IPS-11a (cell line): ENCODE data around the gene ZNF425.
"Not testable (repeated sequence)": the region's sequence is repeated elsewhere in the genome, so short reads cannot be mapped to it uniquely, and the experiment has no call there.

Source experiments
- H3K4me3 ChIP-seq: one replicate; pipeline ENCODE4 v1.5.1; 2013; ENCODE audit warnings: low read depth, low read length, control low read depth

Gene ZNF425

GRCh38 chr7:149125863-149126661 is at the start of gene ZNF425:
Gene ZNF425 (minus strand): TSS chr7:149126324. CDS start chr7:149126213, 111 bp downstream.
- H3K4me3 ChIP-seq: peak within 1 kb of the TSS; percentile 93

- H3K4me3 ChIP-seq: no peak overlapping the region
These were observed 49.0 kb upstream of the ZNF425 start for GRCh38 chr7:149175150-149175549.

- no peak overlapping the region for H3K4me3 ChIP-seq
These were observed 46.4 kb upstream of the ZNF425 start for GRCh38 chr7:149172534-149172920.

- H3K4me3 ChIP-seq: no peak overlapping the region
These were observed 45.9 kb upstream of the ZNF425 start for GRCh38 chr7:149171892-149172533.

- no peak overlapping the region for H3K4me3 ChIP-seq
These were observed 40.7 kb upstream of the ZNF425 start for GRCh38 chr7:149166630-149167352.

GRCh38 chr7:149166142-149166541 is 40.0 kb upstream of the ZNF425 start:
- H3K4me3 ChIP-seq: no peak overlapping the region

- H3K4me3 ChIP-seq: no peak overlapping the region
These were observed 35.2 kb upstream of the ZNF425 start for GRCh38 chr7:149161241-149161848.

- no peak overlapping the region for H3K4me3 ChIP-seq
These were observed 30.8 kb upstream of the ZNF425 start for GRCh38 chr7:149156898-149157297.

- H3K4me3 ChIP-seq: no peak overlapping the region
These were observed 27.9 kb upstream of the ZNF425 start for GRCh38 chr7:149154056-149154455.

- no peak overlapping the region for H3K4me3 ChIP-seq
These were observed 27.2 kb upstream of the ZNF425 start for GRCh38 chr7:149153346-149153745.

- no peak overlapping the region for H3K4me3 ChIP-seq
These were observed 24.9 kb upstream of the ZNF425 start for GRCh38 chr7:149150981-149151380.

GRCh38 chr7:149147752-149148653 is 21.9 kb upstream of the ZNF425 start:
- peak overlapping the region; percentile 93 for H3K4me3 ChIP-seq

- H3K4me3 ChIP-seq: peak within 1 kb of the TSS; percentile 93
These were observed 21.1 kb upstream of the ZNF425 start, which contains the start of gene ZNF398 for GRCh38 chr7:149147072-149147751. Gene ZNF398 (plus strand): TSS chr7:149147453. CDS start chr7:149147743, 290 bp downstream.

- H3K4me3 ChIP-seq: no peak overlapping the region
These were observed 19.1 kb upstream of the ZNF425 start for GRCh38 chr7:149145031-149145845.

GRCh38 chr7:149144436-149144922 is 18.4 kb upstream of the ZNF425 start:
- not testable (repeated sequence) for H3K4me3 ChIP-seq

- H3K4me3 ChIP-seq: no peak overlapping the region
These were observed 15.8 kb upstream of the ZNF425 start for GRCh38 chr7:149141893-149142292.

- no peak overlapping the region for H3K4me3 ChIP-seq
These were observed 14.7 kb upstream of the ZNF425 start for GRCh38 chr7:149140831-149141230.

- H3K4me3 ChIP-seq: no peak overlapping the region
These were observed 10.0 kb upstream of the ZNF425 start for GRCh38 chr7:149136118-149136517.
